CD4-positive, alpha-beta memory T cell (primary cell): Measurements from ENCODE around the gene FITM2. TPM values are rescaled to one million over a fixed set of nuclear protein-coding genes. Genes with fewer than 3 reads are reported as not detected.
A peak's percentile ranks its signal among the peaks of the same experiment; 100 is the strongest.
"Not testable (repeated sequence)": the region's sequence is repeated elsewhere in the genome, so short reads cannot be mapped to it uniquely, and the experiment has no call there.

Source experiments
- CTCF ChIA-PET: fragments of 350-600 bp; sonication (Branson Sonifier 250); formaldehyde crosslinking; loops from one replicate; lab custom pipeline; 2021; ENCODE audit warnings: inconsistent platforms; ENCODE audit not compliant: partially characterized antibody; lab: Charles Lee
- POLR2A ChIA-PET: fragments of 350-600 bp; sonication (Branson Sonifier 250); formaldehyde crosslinking; loops from one replicate; lab custom pipeline; 2021; ENCODE audit not compliant: partially characterized antibody; lab: Charles Lee
- DNase-seq, 5 donors: peaks; one replicate each; pipeline versions ENCODE4 v3.0.0 to v3.0.0-alpha.2; 2020 to 2022; ENCODE audit warnings: mixed read lengths in 1 of 5
- H3K27ac ChIP-seq: one replicate; pipeline ENCODE4 v1.7.0; 2013; ENCODE audit warnings: low read depth, low read length
- H3K27me3 ChIP-seq: 2 replicates; pipeline ENCODE4 v1.7.0; 2013; ENCODE audit warnings: mild to moderate bottlenecking, low read length, moderate library complexity; ENCODE audit not compliant: insufficient read depth
- H3K36me3 ChIP-seq: 2 replicates; pipeline ENCODE4 v1.7.0; 2013; ENCODE audit warnings: mild to moderate bottlenecking, low read length, moderate library complexity; ENCODE audit not compliant: insufficient read depth
- H3K4me1 ChIP-seq: 2 replicates; pipeline ENCODE4 v1.7.0; 2013; ENCODE audit warnings: mild to moderate bottlenecking, low read length, moderate library complexity; ENCODE audit not compliant: insufficient read depth
- H3K4me3 ChIP-seq, 2 donors: one replicate each; pipeline ENCODE4 v1.7.0; 2013; ENCODE audit warnings: low read length in 2 of 2, mild to moderate bottlenecking in 1 of 2
- H3K9me3 ChIP-seq, 2 donors: one replicate each; pipeline ENCODE4 v1.7.0; 2013; ENCODE audit warnings: low read length in 2 of 2, control low read depth in 1 of 2; ENCODE audit not compliant: control insufficient read depth in 1 of 2
- H3K27ac Mint-ChIP-seq, 7 donors: one replicate each; pipeline ENCODE4 v1.8.0; 2020 to 2021; ENCODE audit warnings: mixed read lengths in 7 of 7, mild to moderate bottlenecking in 6 of 7, inconsistent platforms in 3 of 7, moderate library complexity in 3 of 7
- H3K27me3 Mint-ChIP-seq, 2 donors: one replicate each; pipeline ENCODE4 v1.8.0; 2020 to 2021; ENCODE audit warnings: mixed read lengths in 2 of 2
- H3K36me3 Mint-ChIP-seq, 2 donors: one replicate each; pipeline ENCODE4 v1.8.0; 2020 to 2021; ENCODE audit warnings: mixed read lengths in 2 of 2, inconsistent platforms in 1 of 2, mild to moderate bottlenecking in 1 of 2
- H3K4me1 Mint-ChIP-seq, 4 donors: one replicate each; pipeline ENCODE4 v1.8.0; 2020 to 2021; ENCODE audit warnings: mixed read lengths in 4 of 4, mild to moderate bottlenecking in 1 of 4
- H3K4me3 Mint-ChIP-seq, 8 donors: one replicate each; pipeline ENCODE4 v1.8.0; 2020 to 2021; ENCODE audit warnings: mixed read lengths in 8 of 8, mild to moderate bottlenecking in 7 of 8, moderate library complexity in 6 of 8, inconsistent platforms in 3 of 8
- H3K9me3 Mint-ChIP-seq, 8 donors: one replicate each; pipeline ENCODE4 v1.8.0; 2020 to 2021; ENCODE audit warnings: mixed read lengths in 8 of 8, mild to moderate bottlenecking in 5 of 8, inconsistent platforms in 3 of 8, moderate library complexity in 1 of 8
- intact Hi-C: fragments of 100-400 bp; cut with micrococcal nuclease; formaldehyde crosslinking; loops from one replicate; pipeline ENCODE4 v1.15.1; 2023
- polyA plus RNA-seq, 2 donors: library from polyadenylated mRNA; unstranded; fragments of 300-500 nt; fragmentation: Illumina TruSeq; gene quantifications; one replicate each; pipeline ENCODE4 v1.2.3, GENCODE V29; 2021
- total RNA-seq, 2 experiments: library from RNA; stranded (reverse); gene quantifications; one replicate each; pipeline ENCODE4 v1.2.3, GENCODE V29; 2021

FITM2 gene
- total and polyA plus RNA-seq, 4 experiments from 2014 or later, result 0.21 to 6.3 (median 3.6) TPM

DNA sequence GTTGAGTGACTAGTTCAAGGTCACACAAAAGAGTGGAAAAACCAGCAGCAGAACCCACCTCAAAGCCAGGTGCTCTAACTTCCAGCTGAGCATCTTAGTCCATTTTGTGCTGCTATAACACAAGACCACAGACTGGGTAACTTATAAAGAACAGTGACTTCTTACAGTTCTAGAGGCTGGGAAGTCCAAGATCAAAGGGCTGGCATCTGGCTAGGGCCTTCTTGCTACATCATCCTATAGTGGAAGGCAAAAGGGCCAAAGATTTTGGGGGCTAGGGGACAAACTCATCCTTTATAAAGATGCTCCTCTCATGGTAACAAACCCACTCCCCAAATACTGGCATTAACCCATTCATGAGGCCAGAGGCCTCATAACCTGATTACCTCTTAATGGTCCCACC is 9.7 kb downstream of the FITM2 start:
- no peak for DNase-seq
- POLR2A ChIA-PET, result interaction anchor here (0.5 kb wide), 1 partner anchor 26 kb away, joined by 3 read pairs; no protein-coding TSS in a partner anchor
- Mint-ChIP-seq H3K4me3 (no peak overlapping the region), H3K27me3 (no peaks in the 10 kb centered on the region), H3K9me3 (no peaks in the 10 kb centered on the region), H3K36me3 (peaks cover 2 to 9% of the 10 kb centered on the region in 2 donors), H3K4me1 (peaks cover 0 to 3% (median 2%) of the 10 kb centered on the region in 4 donors), H3K27ac (no peak overlapping the region)
- intact Hi-C loops, result no loop called here
- CTCF ChIA-PET, result interaction anchor here (2.0 kb wide), 1 partner anchor 10 kb away, joined by 19 read pairs; the partner anchor contains the start of gene FITM2
- Histone ChIP-seq H3K27me3 (no peaks in the 10 kb centered on the region), H3K4me1 (no peaks in the 10 kb centered on the region), H3K4me3 (no peak overlapping the region), H3K27ac (no peak overlapping the region), H3K36me3 (no peaks in the 10 kb centered on the region), H3K9me3 (no peaks in the 10 kb centered on the region)

DNA sequence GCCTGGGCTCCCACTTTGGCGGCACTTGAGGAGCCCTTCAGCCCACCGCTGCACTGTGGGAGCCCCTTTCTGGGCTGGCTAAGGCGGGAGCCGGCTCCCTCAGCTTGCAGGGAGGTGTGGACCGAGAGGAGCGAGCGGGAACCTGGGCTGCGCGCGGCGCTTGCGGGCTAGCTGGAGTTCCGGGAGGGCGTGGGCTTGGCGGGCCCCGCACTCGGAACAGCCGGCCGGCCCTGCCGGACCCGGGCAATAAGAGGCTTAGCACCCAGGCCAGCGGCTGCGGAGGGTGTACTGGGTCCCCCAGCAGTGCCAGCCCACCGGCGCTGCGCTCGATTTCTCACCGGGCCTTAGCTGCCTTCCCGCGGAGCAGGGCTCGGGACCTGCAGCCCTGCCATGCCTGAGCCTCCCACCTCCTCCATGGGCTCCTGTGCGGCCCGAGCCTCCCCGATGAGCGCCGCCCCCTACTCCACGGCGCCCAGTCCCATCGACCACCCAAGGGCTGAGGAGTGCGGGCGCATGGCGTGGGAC is 11.9 kb downstream of the FITM2 start:
- H3K4me3 ChIP-seq, H3K36me3 Mint-ChIP-seq, intact Hi-C loops, H3K4me1 ChIP-seq, H3K27me3 Mint-ChIP-seq, DNase-seq, H3K9me3 Mint-ChIP-seq, H3K27me3 ChIP-seq, H3K4me3 Mint-ChIP-seq, POLR2A ChIA-PET, H3K4me1 Mint-ChIP-seq, H3K27ac ChIP-seq, H3K36me3 ChIP-seq, H3K9me3 ChIP-seq, H3K27ac Mint-ChIP-seq: not testable (repeated sequence)
- CTCF ChIA-PET, result interaction anchor here (1.0 to 1.1 kb wide), 2 partner anchors 14 to 109 kb away, joined by 3 read pairs; no protein-coding TSS in a partner anchor

DNA sequence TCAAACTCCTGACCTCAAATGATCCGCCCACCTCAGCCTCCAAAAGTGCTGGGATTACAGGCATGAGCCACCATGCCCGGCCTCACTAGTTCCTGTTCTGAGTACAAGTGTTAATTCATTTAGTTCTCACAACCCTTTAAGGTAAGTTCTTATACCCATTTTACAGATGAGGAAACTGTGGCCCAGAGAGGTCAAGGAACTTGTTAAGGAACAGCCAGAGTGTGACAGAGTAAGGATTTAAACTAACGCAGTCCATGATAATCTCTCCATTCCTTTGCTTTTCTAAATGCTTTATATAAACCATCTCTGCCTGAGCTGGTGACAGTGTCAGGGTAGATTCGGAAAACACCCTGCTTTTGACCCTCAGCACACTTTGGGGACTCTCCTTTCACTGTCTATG is 13.3 kb downstream of the FITM2 start:
- Mint-ChIP-seq H3K4me3 (no peak overlapping the region), H3K27me3 (no peaks in the 10 kb centered on the region), H3K4me1 (peaks cover 0 to 6% (median 3%) of the 10 kb centered on the region in 4 donors), H3K27ac (no peak overlapping the region), H3K36me3 (peaks cover 0 to 6% of the 10 kb centered on the region in 2 donors), H3K9me3 (no peaks in the 10 kb centered on the region)
- H3K9me3 ChIP-seq, result no peaks in the 10 kb centered on the region
- POLR2A ChIA-PET, result no interaction called here
- no peak overlapping the region for H3K27ac ChIP-seq
- no peak overlapping the region for H3K4me3 ChIP-seq
- intact Hi-C loops, result no loop called here
- no peaks in the 10 kb centered on the region for H3K27me3 ChIP-seq
- CTCF ChIA-PET, result interaction anchor here (1.0 to 2.2 kb wide), 2 partner anchors 13 to 108 kb away, joined by 3 to 6 read pairs; partner anchors contain the start of gene FITM2
- DNase-seq, result no peak
- no peaks in the 10 kb centered on the region for H3K4me1 ChIP-seq
- no peaks in the 10 kb centered on the region for H3K36me3 ChIP-seq

DNA sequence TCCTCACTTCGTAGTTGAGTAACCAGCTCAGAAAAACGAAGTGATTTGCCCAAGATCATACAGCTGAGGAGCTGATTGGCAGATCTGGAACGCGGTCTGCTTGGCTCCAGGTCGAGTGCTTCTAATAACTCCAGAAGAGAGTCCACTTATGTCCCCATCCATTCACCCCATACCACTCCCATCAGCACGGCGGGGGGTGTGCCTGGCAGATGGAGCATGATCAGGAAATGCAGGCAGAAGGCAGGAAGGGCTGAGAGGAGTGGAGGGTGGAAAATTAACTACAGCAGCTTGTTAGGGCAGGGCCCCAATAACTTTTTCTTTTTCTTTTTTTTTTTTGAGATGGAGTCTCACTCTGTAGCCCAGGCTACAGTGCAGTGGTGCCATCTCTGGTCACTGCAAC is 15.0 kb downstream of the FITM2 start:
- Mint-ChIP-seq H3K4me3 (no peak overlapping the region), H3K9me3 (no peaks in the 10 kb centered on the region), H3K27ac (no peak overlapping the region), H3K36me3 (peaks cover 0 to 5% of the 10 kb centered on the region in 2 donors), H3K27me3 (no peaks in the 10 kb centered on the region), H3K4me1 (peaks cover 0 to 4% (median 3%) of the 10 kb centered on the region in 4 donors)
- Histone ChIP-seq H3K27ac (no peak overlapping the region), H3K27me3 (no peaks in the 10 kb centered on the region), H3K9me3 (no peaks in the 10 kb centered on the region), H3K36me3 (no peaks in the 10 kb centered on the region), H3K4me3 (no peak overlapping the region), H3K4me1 (no peaks in the 10 kb centered on the region)
- ChIA-PET CTCF (interaction anchor here (1.4 to 2.2 kb wide), 3 partner anchors 15 to 79 kb away, joined by 3 to 6 read pairs (median 4); partner anchors contain the start of gene FITM2), POLR2A (no interaction called here)
- no peak for DNase-seq
- intact Hi-C loops, result no loop called here

DNA sequence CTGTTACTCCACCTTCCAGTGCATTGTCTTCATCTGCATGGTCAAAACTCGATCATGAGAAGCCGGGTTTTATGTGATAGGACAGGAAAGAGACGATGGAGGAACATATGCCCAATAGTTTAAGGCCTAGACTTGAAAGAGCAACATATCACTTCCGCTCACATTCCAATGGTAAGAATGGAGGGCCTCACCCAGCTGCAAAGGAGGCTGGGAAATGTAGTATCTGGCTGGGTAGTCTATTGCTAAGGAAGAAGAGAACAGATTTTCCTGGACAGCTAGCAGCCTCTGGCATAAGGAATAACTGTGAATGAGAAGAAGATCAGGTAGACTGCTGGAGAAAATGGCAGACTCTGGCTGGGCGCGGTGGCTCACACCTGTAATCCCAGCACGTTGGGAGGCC is 19.2 kb downstream of the FITM2 start:
- Histone ChIP-seq H3K9me3 (no peaks in the 10 kb centered on the region), H3K36me3 (no peaks in the 10 kb centered on the region), H3K27ac (no peak overlapping the region), H3K4me1 (no peaks in the 10 kb centered on the region), H3K27me3 (no peaks in the 10 kb centered on the region), H3K4me3 (no peak overlapping the region)
- peaks cover 0 to 3% (median 0%) of the 10 kb centered on the region in 8 donors for H3K9me3 Mint-ChIP-seq
- no peaks in the 10 kb centered on the region for H3K27me3 Mint-ChIP-seq
- H3K27ac Mint-ChIP-seq, result no peak overlapping the region
- no peak for DNase-seq
- H3K4me3 Mint-ChIP-seq, result no peak overlapping the region
- peaks cover 0 to 8% (median 3%) of the 10 kb centered on the region in 4 donors for H3K4me1 Mint-ChIP-seq
- ChIA-PET CTCF (interaction anchor here (7.2 kb wide), 1 partner anchor 75 kb away, joined by 70 read pairs; no protein-coding TSS in a partner anchor), POLR2A (no interaction called here)
- intact Hi-C loops, result no loop called here
- H3K36me3 Mint-ChIP-seq, result peaks cover 9 to 32% of the 10 kb centered on the region in 2 donors

DNA sequence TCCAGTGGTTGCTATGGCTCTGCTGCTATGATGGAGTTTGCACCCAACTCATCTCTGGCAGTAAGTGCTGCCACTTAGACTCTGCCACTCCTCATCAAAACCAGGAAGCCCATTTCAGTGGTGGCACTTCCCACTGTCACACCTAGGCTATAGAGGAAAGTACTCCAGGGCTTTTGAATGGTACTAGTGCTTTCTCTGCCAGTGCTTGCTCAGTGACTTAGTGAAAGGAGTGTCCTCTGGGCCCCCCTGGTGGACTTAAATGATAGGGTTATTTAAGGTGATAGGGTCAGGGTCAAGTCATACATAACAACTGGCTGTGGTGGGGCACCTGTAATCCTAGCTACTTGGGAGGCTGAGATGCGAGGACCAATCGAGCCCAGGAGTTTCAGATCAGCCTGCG is 22.8 kb downstream of the FITM2 start:
- no peaks in the 10 kb centered on the region for H3K27me3 ChIP-seq
- no peaks in the 10 kb centered on the region for H3K4me1 ChIP-seq
- ChIA-PET CTCF (interaction anchor here (7.2 kb wide), 1 partner anchor 72 kb away, joined by 70 read pairs; no protein-coding TSS in a partner anchor), POLR2A (no interaction called here)
- Mint-ChIP-seq H3K27ac (peak overlapping the region in 1 of 7 donors; percentile 25), H3K36me3 (peaks cover 9 to 32% of the 10 kb centered on the region in 2 donors), H3K4me3 (no peak overlapping the region), H3K27me3 (no peaks in the 10 kb centered on the region), H3K4me1 (peaks cover 0 to 9% (median under 1%) of the 10 kb centered on the region in 4 donors), H3K9me3 (peaks cover 0 to 3% (median 0%) of the 10 kb centered on the region in 8 donors)
- no peak overlapping the region for H3K27ac ChIP-seq
- no peak overlapping the region for H3K4me3 ChIP-seq
- no peaks in the 10 kb centered on the region for H3K9me3 ChIP-seq
- intact Hi-C loops, result no loop called here
- peak in 2 of 5 donors; percentile 11 to 14 for DNase-seq
- no peaks in the 10 kb centered on the region for H3K36me3 ChIP-seq

DNA sequence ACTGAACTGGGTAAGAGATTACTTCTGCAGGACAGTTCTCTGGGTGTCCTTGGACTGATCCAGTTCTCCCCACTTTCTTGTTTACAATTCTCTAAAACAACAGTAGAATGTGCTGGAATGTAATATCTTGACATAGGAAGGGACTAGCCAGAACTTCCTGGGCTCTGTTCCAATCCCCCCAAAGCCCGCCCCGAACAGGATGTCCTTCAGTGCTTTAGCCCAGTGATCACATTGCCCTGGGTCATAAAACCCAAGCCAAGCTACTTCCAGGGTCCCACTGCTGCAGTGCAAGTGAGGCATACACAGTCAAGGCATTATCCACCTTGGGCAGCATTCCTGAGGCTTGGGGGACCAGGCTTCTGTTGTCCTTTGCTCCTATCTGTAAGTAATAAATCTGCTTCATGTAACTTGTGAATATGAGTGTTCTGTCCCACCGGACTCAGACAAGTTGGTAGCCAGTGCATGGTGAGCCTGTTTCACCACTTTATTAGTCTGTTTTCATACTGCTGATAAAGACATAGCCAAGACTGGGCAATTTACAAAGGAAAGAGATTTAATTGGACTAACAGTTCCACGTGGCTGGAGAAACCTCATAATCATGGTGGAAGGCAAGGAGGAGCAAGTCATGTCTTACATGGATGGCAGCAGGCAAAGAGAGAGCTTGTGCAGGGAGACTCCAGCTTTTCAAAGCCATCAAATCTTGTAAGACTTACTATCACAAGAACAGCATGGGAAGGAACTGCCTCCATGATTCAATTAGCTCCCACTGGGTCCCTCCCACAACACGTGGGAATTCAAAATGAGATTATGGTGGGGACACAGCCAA is 23.5 kb downstream of the FITM2 start:
- Mint-ChIP-seq H3K4me3 (no peak overlapping the region), H3K27me3 (no peaks in the 10 kb centered on the region), H3K4me1 (peaks cover 0 to 9% (median under 1%) of the 10 kb centered on the region in 4 donors), H3K36me3 (peaks cover 9 to 32% of the 10 kb centered on the region in 2 donors), H3K27ac (no peak overlapping the region), H3K9me3 (peaks cover 0 to 3% (median 0%) of the 10 kb centered on the region in 8 donors)
- Histone ChIP-seq H3K36me3 (no peaks in the 10 kb centered on the region), H3K27ac (no peak overlapping the region), H3K4me1 (no peaks in the 10 kb centered on the region), H3K9me3 (no peaks in the 10 kb centered on the region), H3K27me3 (no peaks in the 10 kb centered on the region), H3K4me3 (no peak overlapping the region)
- POLR2A ChIA-PET, result interaction anchor here (1.3 kb wide), 1 partner anchor 69 kb away, joined by 4 read pairs; no protein-coding TSS in a partner anchor
- intact Hi-C loops, result no loop called here
- CTCF ChIA-PET, result interaction anchor here (7.2 kb wide), 1 partner anchor 71 kb away, joined by 70 read pairs; no protein-coding TSS in a partner anchor
- no peak for DNase-seq
